ENCODE results near the gene COPB2.

DNA sequence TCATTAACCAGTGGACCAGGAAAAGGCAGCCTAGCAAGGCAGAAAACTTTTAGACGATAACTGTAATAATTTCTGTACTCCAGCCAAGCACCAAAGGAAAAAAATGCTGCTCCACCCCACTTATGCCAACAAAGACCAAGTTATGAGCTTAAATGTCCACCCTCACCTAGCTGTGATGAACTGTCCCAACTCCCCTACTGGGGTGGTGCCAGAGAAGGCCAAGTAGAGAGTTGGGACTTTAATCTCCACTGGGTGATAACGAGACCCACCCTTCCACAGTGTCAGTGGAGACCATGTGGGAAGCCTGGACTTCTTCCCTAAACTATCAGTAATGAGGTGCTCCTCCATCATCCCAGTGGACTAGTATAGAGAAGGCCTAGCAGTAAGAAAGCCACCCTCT, 33.8 kb upstream of the COPB2 start:
- TF ChIP-seq, protein P1, sequence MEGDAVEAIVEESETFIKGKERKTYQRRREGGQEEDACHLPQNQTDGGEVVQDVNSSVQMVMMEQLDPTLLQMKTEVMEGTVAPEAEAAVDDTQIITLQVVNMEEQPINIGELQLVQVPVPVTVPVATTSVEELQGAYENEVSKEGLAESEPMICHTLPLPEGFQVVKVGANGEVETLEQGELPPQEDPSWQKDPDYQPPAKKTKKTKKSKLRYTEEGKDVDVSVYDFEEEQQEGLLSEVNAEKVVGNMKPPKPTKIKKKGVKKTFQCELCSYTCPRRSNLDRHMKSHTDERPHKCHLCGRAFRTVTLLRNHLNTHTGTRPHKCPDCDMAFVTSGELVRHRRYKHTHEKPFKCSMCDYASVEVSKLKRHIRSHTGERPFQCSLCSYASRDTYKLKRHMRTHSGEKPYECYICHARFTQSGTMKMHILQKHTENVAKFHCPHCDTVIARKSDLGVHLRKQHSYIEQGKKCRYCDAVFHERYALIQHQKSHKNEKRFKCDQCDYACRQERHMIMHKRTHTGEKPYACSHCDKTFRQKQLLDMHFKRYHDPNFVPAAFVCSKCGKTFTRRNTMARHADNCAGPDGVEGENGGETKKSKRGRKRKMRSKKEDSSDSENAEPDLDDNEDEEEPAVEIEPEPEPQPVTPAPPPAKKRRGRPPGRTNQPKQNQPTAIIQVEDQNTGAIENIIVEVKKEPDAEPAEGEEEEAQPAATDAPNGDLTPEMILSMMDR (conservative IDR thresholded peaks at IDR 0.05; ENCODE audit: low read depth, low read length), result no peak
- TF ChIP-seq EZH2 (IDR thresholded peaks at IDR 0.05; ENCODE audit: low read length, unreplicated experiment), result no peak

Data from PC-3 (cell line).